Measurements from ENCODE around the gene FRG2C. TPM values are rescaled to one million over a fixed set of nuclear protein-coding genes. Genes with fewer than 3 reads are reported as not detected.
"Not testable (repeated sequence)": the region's sequence is repeated elsewhere in the genome, so short reads cannot be mapped to it uniquely, and the experiment has no call there.

FRG2C gene
- polyA plus RNA-seq, 1 donor (not counting 4 experiments of a cell fraction or from before 2014, with no cell fraction given), result not detected

DNA sequence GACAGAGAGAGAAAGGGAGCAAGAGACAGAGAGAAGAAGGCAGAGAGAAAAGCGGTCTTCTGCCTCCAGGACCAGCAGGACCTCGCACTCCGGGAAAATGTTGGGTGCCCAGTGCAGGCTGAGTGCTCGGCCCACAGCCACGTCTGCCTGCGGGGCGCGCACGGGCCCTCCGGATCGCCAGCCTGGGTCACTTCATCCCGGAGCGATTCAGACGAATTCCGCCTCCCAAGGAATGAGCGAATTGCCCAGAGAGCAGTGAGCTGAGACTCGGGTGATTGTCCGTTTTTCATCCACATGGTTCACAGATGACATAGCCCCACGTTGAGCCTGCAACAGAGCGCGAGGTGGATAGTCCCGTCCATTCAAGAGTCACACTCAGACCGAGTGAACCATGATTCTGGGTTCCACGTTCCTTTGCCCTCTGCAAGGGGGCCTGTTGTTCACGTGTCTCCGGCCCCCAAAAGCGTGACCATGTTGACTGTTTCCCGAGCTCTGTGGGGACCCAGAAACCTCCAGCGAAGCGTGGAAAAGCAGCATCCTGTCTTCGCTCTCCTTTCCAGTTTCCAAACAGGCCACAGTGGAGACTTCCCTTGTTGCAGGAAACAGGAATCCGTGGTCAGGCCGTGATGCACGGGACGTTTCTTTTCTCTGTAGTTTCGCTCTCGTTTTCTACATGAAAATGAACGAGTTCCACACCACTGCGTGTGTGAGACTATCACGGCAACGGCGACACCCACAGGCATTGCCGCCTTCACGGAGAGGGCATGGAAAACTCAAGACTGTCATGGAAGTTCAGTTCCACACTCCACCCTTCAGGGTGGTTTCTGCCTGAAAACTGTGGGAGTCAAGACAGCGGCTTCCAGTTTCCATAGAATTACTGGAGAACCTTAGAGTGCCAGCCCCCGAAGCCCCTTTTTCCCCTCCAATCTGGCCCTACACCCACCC is 3.9 kb downstream of the FRG2C start:
- H3K36me3 ChIP-seq (ENCODE audit: control insufficient read depth in 2 of 2, extremely low read depth in 1 of 2, insufficient read depth in 2 of 2, low read length in 2 of 2); H3K27me3 ChIP-seq (ENCODE audit: control insufficient read depth, extremely low read depth, insufficient read depth, low read length); H3K4me3 ChIP-seq (ENCODE audit: control insufficient read depth in 2 of 3, extremely low read depth in 1 of 3, insufficient read depth in 2 of 3, low read depth in 1 of 3, low read length in 3 of 3); H3K4me1 ChIP-seq (ENCODE audit: control insufficient read depth, extremely low read depth, insufficient read depth, low read length); FAIRE-seq; H4K20me1 ChIP-seq (ENCODE audit: control insufficient read depth, extremely low read depth, insufficient read depth, low read length); dilution Hi-C loops (cut with MboI; ENCODE audit: extremely low pct_ligation_motif_present, low sequenced_read_pairs); H3K9me1 ChIP-seq (ENCODE audit: control insufficient read depth, extremely low read depth, insufficient read depth, low read length); H3K4me2 ChIP-seq (ENCODE audit: control insufficient read depth, extremely low read depth, insufficient read depth, low read depth, low read length); H3K9me3 ChIP-seq (ENCODE audit: control insufficient read depth, low read depth, low read length); H2AFZ ChIP-seq (ENCODE audit: control insufficient read depth, low read length); DNase-seq (ENCODE audit: low read depth, low spot score); H3K27ac ChIP-seq (ENCODE audit: control insufficient read depth, insufficient read depth, low read length); H3K9ac ChIP-seq (ENCODE audit: control insufficient read depth, extremely low read depth, insufficient read depth, low read length); H3K79me2 ChIP-seq (ENCODE audit: control insufficient read depth, insufficient read depth, low read length): not testable (repeated sequence)

DNA sequence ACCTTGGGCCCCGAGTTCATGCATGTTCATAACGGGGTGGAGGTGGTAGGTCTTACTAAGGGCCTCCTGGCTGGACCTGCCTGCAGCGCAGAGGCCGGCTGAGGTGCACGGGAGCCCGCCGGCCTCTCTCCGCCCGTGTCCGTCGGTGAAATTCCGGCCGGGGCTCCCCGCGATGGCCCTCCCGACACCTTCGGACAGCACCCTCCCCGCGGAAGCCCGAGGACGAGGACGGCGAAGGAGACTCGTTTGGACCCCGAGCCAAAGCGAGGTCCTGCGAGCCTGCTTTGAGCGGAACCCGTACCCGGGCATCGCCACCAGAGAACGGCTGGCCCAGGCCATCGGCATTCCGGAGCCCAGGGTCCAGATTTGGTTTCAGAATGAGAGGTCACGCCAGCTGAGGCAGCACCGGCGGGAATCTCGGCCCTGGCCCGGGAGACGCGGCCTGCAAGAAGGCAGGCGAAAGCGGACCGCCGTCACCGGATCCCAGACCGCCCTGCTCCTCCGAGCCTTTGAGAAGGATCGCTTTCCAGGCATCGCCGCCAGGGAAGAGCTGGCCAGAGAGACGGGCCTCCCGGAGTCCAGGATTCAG is 4.7 kb downstream of the FRG2C start:
- H2AFZ ChIP-seq (ENCODE audit: control insufficient read depth, low read length); H3K9me3 ChIP-seq (ENCODE audit: control insufficient read depth, low read depth, low read length); H3K4me1 ChIP-seq (ENCODE audit: control insufficient read depth, extremely low read depth, insufficient read depth, low read length); dilution Hi-C loops (cut with MboI; ENCODE audit: extremely low pct_ligation_motif_present, low sequenced_read_pairs); DNase-seq (ENCODE audit: low read depth, low spot score); H3K79me2 ChIP-seq (ENCODE audit: control insufficient read depth, insufficient read depth, low read length); H3K9me1 ChIP-seq (ENCODE audit: control insufficient read depth, extremely low read depth, insufficient read depth, low read length); H3K4me2 ChIP-seq (ENCODE audit: control insufficient read depth, extremely low read depth, insufficient read depth, low read depth, low read length); H4K20me1 ChIP-seq (ENCODE audit: control insufficient read depth, extremely low read depth, insufficient read depth, low read length); H3K36me3 ChIP-seq (ENCODE audit: control insufficient read depth in 2 of 2, extremely low read depth in 1 of 2, insufficient read depth in 2 of 2, low read length in 2 of 2); H3K9ac ChIP-seq (ENCODE audit: control insufficient read depth, extremely low read depth, insufficient read depth, low read length); H3K27me3 ChIP-seq (ENCODE audit: control insufficient read depth, extremely low read depth, insufficient read depth, low read length); H3K4me3 ChIP-seq (ENCODE audit: control insufficient read depth in 2 of 3, extremely low read depth in 1 of 3, insufficient read depth in 2 of 3, low read depth in 1 of 3, low read length in 3 of 3); H3K27ac ChIP-seq (ENCODE audit: control insufficient read depth, insufficient read depth, low read length): not testable (repeated sequence)
- FAIRE-seq, result peak; percentile 77

- Histone ChIP-seq H3K4me3 (ENCODE audit: control insufficient read depth in 2 of 3, extremely low read depth in 1 of 3, insufficient read depth in 2 of 3, low read depth in 1 of 3, low read length in 3 of 3) (peak overlapping the region in 2 of 3 experiments; percentile 34 to 42), H3K4me2 (ENCODE audit: control insufficient read depth, extremely low read depth, insufficient read depth, low read depth, low read length) (peak overlapping the region; percentile 77), H2AFZ (ENCODE audit: control insufficient read depth, low read length) (peak overlapping the region; percentile 69), H3K9me3 (ENCODE audit: control insufficient read depth, low read depth, low read length) (peaks cover 10% of the 10 kb centered on the region), H3K9ac (ENCODE audit: control insufficient read depth, extremely low read depth, insufficient read depth, low read length) (peak overlapping the region; percentile 28)
- DNase-seq (ENCODE audit: low read depth, low spot score); H3K4me1 ChIP-seq (ENCODE audit: control insufficient read depth, extremely low read depth, insufficient read depth, low read length); H3K79me2 ChIP-seq (ENCODE audit: control insufficient read depth, insufficient read depth, low read length); H3K36me3 ChIP-seq (ENCODE audit: control insufficient read depth in 2 of 2, extremely low read depth in 1 of 2, insufficient read depth in 2 of 2, low read length in 2 of 2); H4K20me1 ChIP-seq (ENCODE audit: control insufficient read depth, extremely low read depth, insufficient read depth, low read length); dilution Hi-C loops (cut with MboI; ENCODE audit: extremely low pct_ligation_motif_present, low sequenced_read_pairs); H3K27me3 ChIP-seq (ENCODE audit: control insufficient read depth, extremely low read depth, insufficient read depth, low read length); FAIRE-seq; H3K27ac ChIP-seq (ENCODE audit: control insufficient read depth, insufficient read depth, low read length); H3K9me1 ChIP-seq (ENCODE audit: control insufficient read depth, extremely low read depth, insufficient read depth, low read length): not testable (repeated sequence)
Measured at GRCh38 chr3:75669348-75670297, 5.5 kb downstream of the FRG2C start.

GRCh38 chr3:75670298-75671286 is 6.5 kb downstream of the FRG2C start:
- peaks cover 10% of the 10 kb centered on the region for H3K9me3 ChIP-seq (ENCODE audit: control insufficient read depth, low read depth, low read length)
- peak overlapping the region; percentile 69 for H2AFZ ChIP-seq (ENCODE audit: control insufficient read depth, low read length)
- dilution Hi-C loops (cut with MboI; ENCODE audit: extremely low pct_ligation_motif_present, low sequenced_read_pairs); H3K79me2 ChIP-seq (ENCODE audit: control insufficient read depth, insufficient read depth, low read length); DNase-seq (ENCODE audit: low read depth, low spot score); H3K27me3 ChIP-seq (ENCODE audit: control insufficient read depth, extremely low read depth, insufficient read depth, low read length); H4K20me1 ChIP-seq (ENCODE audit: control insufficient read depth, extremely low read depth, insufficient read depth, low read length); H3K36me3 ChIP-seq (ENCODE audit: control insufficient read depth in 2 of 2, extremely low read depth in 1 of 2, insufficient read depth in 2 of 2, low read length in 2 of 2); H3K4me1 ChIP-seq (ENCODE audit: control insufficient read depth, extremely low read depth, insufficient read depth, low read length); H3K9ac ChIP-seq (ENCODE audit: control insufficient read depth, extremely low read depth, insufficient read depth, low read length); H3K27ac ChIP-seq (ENCODE audit: control insufficient read depth, insufficient read depth, low read length); H3K9me1 ChIP-seq (ENCODE audit: control insufficient read depth, extremely low read depth, insufficient read depth, low read length); FAIRE-seq: not testable (repeated sequence)
- H3K4me2 ChIP-seq (ENCODE audit: control insufficient read depth, extremely low read depth, insufficient read depth, low read depth, low read length), result peak overlapping the region; percentile 77
- H3K4me3 ChIP-seq (ENCODE audit: control insufficient read depth in 2 of 3, extremely low read depth in 1 of 3, insufficient read depth in 2 of 3, low read depth in 1 of 3, low read length in 3 of 3), result peak overlapping the region in 2 of 3 experiments; percentile 42 to 53

All from keratinocyte (primary cell).